ENCODE results near the gene P2RX2.
A peak's percentile ranks its signal among the peaks of the same experiment; 100 is the strongest.

Gene P2RX2

GRCh38 chr12:132606927-132607326 lies 11.6 kb upstream of the P2RX2 start:
- H3K36me3 ChIP-seq (ENCODE audit: control insufficient read depth in 1 of 2, insufficient read depth in 2 of 2, low read length in 2 of 2): no peaks in the 10 kb centered on the region
- H3K4me1 ChIP-seq (ENCODE audit: control insufficient read depth in 1 of 2, insufficient read depth in 2 of 2, low read length in 2 of 2): peaks cover 5 to 8% of the 10 kb centered on the region in 2 donors
- peaks cover 51 to 63% of the 10 kb centered on the region in 2 donors for H3K27me3 ChIP-seq (ENCODE audit: control insufficient read depth in 1 of 2, insufficient read depth in 2 of 2, low read length in 2 of 2)
- H3K9me3 ChIP-seq (ENCODE audit: control insufficient read depth in 1 of 2, low read length in 2 of 2): peaks cover 4 to 6% of the 10 kb centered on the region in 2 donors
- H3K9ac ChIP-seq (ENCODE audit: low read depth in 1 of 2, low read length in 2 of 2): no peak overlapping the region
- H3K4me3 ChIP-seq (ENCODE audit: low read depth in 1 of 2, low read length in 2 of 2): no peak overlapping the region
- no peak overlapping the region for H3K27ac ChIP-seq (ENCODE audit: low read depth, low read length)

GRCh38 chr12:132608231-132609171 lies 10.1 kb upstream of the P2RX2 start:
- H3K4me3 ChIP-seq (ENCODE audit: low read depth in 1 of 2, low read length in 2 of 2): no peak overlapping the region
- H3K4me1 ChIP-seq (ENCODE audit: control insufficient read depth in 1 of 2, insufficient read depth in 2 of 2, low read length in 2 of 2): peaks cover 5 to 8% of the 10 kb centered on the region in 2 donors
- no peaks in the 10 kb centered on the region for H3K36me3 ChIP-seq (ENCODE audit: control insufficient read depth in 1 of 2, insufficient read depth in 2 of 2, low read length in 2 of 2)
- H3K27ac ChIP-seq (ENCODE audit: low read depth, low read length): no peak overlapping the region
- H3K27me3 ChIP-seq (ENCODE audit: control insufficient read depth in 1 of 2, insufficient read depth in 2 of 2, low read length in 2 of 2): peaks cover 39 to 53% of the 10 kb centered on the region in 2 donors
- H3K9me3 ChIP-seq (ENCODE audit: control insufficient read depth in 1 of 2, low read length in 2 of 2): peaks cover 4 to 6% of the 10 kb centered on the region in 2 donors
- H3K9ac ChIP-seq (ENCODE audit: low read depth in 1 of 2, low read length in 2 of 2): no peak overlapping the region

- H3K27me3 ChIP-seq (ENCODE audit: control insufficient read depth in 1 of 2, insufficient read depth in 2 of 2, low read length in 2 of 2): peaks cover 23 to 36% of the 10 kb centered on the region in 2 donors
- no peak within 1 kb of the TSS for H3K9ac ChIP-seq (ENCODE audit: low read depth in 1 of 2, low read length in 2 of 2)
- H3K4me3 ChIP-seq (ENCODE audit: low read depth in 1 of 2, low read length in 2 of 2): peak within 1 kb of the TSS; percentile 29 to 40
- peaks cover 4 to 6% of the 10 kb centered on the region in 2 donors for H3K9me3 ChIP-seq (ENCODE audit: control insufficient read depth in 1 of 2, low read length in 2 of 2)
- H3K4me1 ChIP-seq (ENCODE audit: control insufficient read depth in 1 of 2, insufficient read depth in 2 of 2, low read length in 2 of 2): peaks cover 5 to 8% of the 10 kb centered on the region in 2 donors
- H3K36me3 ChIP-seq (ENCODE audit: control insufficient read depth in 1 of 2, insufficient read depth in 2 of 2, low read length in 2 of 2): no peaks in the 10 kb centered on the region
- no peak within 1 kb of the TSS for H3K27ac ChIP-seq (ENCODE audit: low read depth, low read length)
Observed at GRCh38 chr12:132610051-132610759, 8.4 kb upstream of the P2RX2 start, which contains the start of gene LRCOL1. TSS of gene LRCOL1 (minus strand) at chr12:132610582. CDS start at chr12:132606251, 4,331 bp downstream.

- no peak overlapping the region for H3K4me3 ChIP-seq (ENCODE audit: low read depth in 1 of 2, low read length in 2 of 2)
- no peak overlapping the region for H3K27ac ChIP-seq (ENCODE audit: low read depth, low read length)
- H3K9ac ChIP-seq (ENCODE audit: low read depth in 1 of 2, low read length in 2 of 2): no peak overlapping the region
- peaks cover 31 to 41% of the 10 kb centered on the region in 2 donors for H3K27me3 ChIP-seq (ENCODE audit: control insufficient read depth in 1 of 2, insufficient read depth in 2 of 2, low read length in 2 of 2)
- H3K4me1 ChIP-seq (ENCODE audit: control insufficient read depth in 1 of 2, insufficient read depth in 2 of 2, low read length in 2 of 2): peaks cover 5 to 8% of the 10 kb centered on the region in 2 donors
- peaks cover 4 to 11% of the 10 kb centered on the region in 2 donors for H3K9me3 ChIP-seq (ENCODE audit: control insufficient read depth in 1 of 2, low read length in 2 of 2)
- H3K36me3 ChIP-seq (ENCODE audit: control insufficient read depth in 1 of 2, insufficient read depth in 2 of 2, low read length in 2 of 2): no peaks in the 10 kb centered on the region
Observed at GRCh38 chr12:132610866-132611602, 7.5 kb upstream of the P2RX2 start.

- Histone ChIP-seq H3K4me1 (ENCODE audit: control insufficient read depth in 1 of 2, insufficient read depth in 2 of 2, low read length in 2 of 2) (peaks cover 5 to 8% of the 10 kb centered on the region in 2 donors), H3K27me3 (ENCODE audit: control insufficient read depth in 1 of 2, insufficient read depth in 2 of 2, low read length in 2 of 2) (peaks cover 35 to 42% of the 10 kb centered on the region in 2 donors), H3K27ac (ENCODE audit: low read depth, low read length) (no peak overlapping the region), H3K9ac (ENCODE audit: low read depth in 1 of 2, low read length in 2 of 2) (no peak overlapping the region), H3K9me3 (ENCODE audit: control insufficient read depth in 1 of 2, low read length in 2 of 2) (peaks cover 4 to 16% of the 10 kb centered on the region in 2 donors), H3K36me3 (ENCODE audit: control insufficient read depth in 1 of 2, insufficient read depth in 2 of 2, low read length in 2 of 2) (no peaks in the 10 kb centered on the region), H3K4me3 (ENCODE audit: low read depth in 1 of 2, low read length in 2 of 2) (no peak overlapping the region)
Observed at GRCh38 chr12:132611620-132612019, 7.0 kb upstream of the P2RX2 start.

GRCh38 chr12:132614029-132614428 lies 4.5 kb upstream of the P2RX2 start:
- no peaks in the 10 kb centered on the region for H3K36me3 ChIP-seq (ENCODE audit: control insufficient read depth in 1 of 2, insufficient read depth in 2 of 2, low read length in 2 of 2)
- no peak overlapping the region for H3K4me3 ChIP-seq (ENCODE audit: low read depth in 1 of 2, low read length in 2 of 2)
- H3K9ac ChIP-seq (ENCODE audit: low read depth in 1 of 2, low read length in 2 of 2): no peak overlapping the region
- H3K27ac ChIP-seq (ENCODE audit: low read depth, low read length): no peak overlapping the region
- H3K27me3 ChIP-seq (ENCODE audit: control insufficient read depth in 1 of 2, insufficient read depth in 2 of 2, low read length in 2 of 2): peaks cover 32 to 35% of the 10 kb centered on the region in 2 donors
- H3K4me1 ChIP-seq (ENCODE audit: control insufficient read depth in 1 of 2, insufficient read depth in 2 of 2, low read length in 2 of 2): peaks cover 0 to 8% of the 10 kb centered on the region in 2 donors
- H3K9me3 ChIP-seq (ENCODE audit: control insufficient read depth in 1 of 2, low read length in 2 of 2): peaks cover 15 to 27% of the 10 kb centered on the region in 2 donors

GRCh38 chr12:132614861-132615578 lies 3.6 kb upstream of the P2RX2 start:
- H3K27ac ChIP-seq (ENCODE audit: low read depth, low read length): no peak overlapping the region
- H3K36me3 ChIP-seq (ENCODE audit: control insufficient read depth in 1 of 2, insufficient read depth in 2 of 2, low read length in 2 of 2): no peaks in the 10 kb centered on the region
- peaks cover 27 to 28% of the 10 kb centered on the region in 2 donors for H3K27me3 ChIP-seq (ENCODE audit: control insufficient read depth in 1 of 2, insufficient read depth in 2 of 2, low read length in 2 of 2)
- H3K4me1 ChIP-seq (ENCODE audit: control insufficient read depth in 1 of 2, insufficient read depth in 2 of 2, low read length in 2 of 2): peaks cover 0 to 6% of the 10 kb centered on the region in 2 donors
- H3K9ac ChIP-seq (ENCODE audit: low read depth in 1 of 2, low read length in 2 of 2): no peak overlapping the region
- H3K9me3 ChIP-seq (ENCODE audit: control insufficient read depth in 1 of 2, low read length in 2 of 2): peaks cover 15 to 27% of the 10 kb centered on the region in 2 donors
- H3K4me3 ChIP-seq (ENCODE audit: low read depth in 1 of 2, low read length in 2 of 2): no peak overlapping the region

- peaks cover 15 to 27% of the 10 kb centered on the region in 2 donors for H3K9me3 ChIP-seq (ENCODE audit: control insufficient read depth in 1 of 2, low read length in 2 of 2)
- no peak overlapping the region for H3K27ac ChIP-seq (ENCODE audit: low read depth, low read length)
- H3K4me3 ChIP-seq (ENCODE audit: low read depth in 1 of 2, low read length in 2 of 2): no peak overlapping the region
- H3K4me1 ChIP-seq (ENCODE audit: control insufficient read depth in 1 of 2, insufficient read depth in 2 of 2, low read length in 2 of 2): no peaks in the 10 kb centered on the region
- no peak overlapping the region for H3K9ac ChIP-seq (ENCODE audit: low read depth in 1 of 2, low read length in 2 of 2)
- H3K27me3 ChIP-seq (ENCODE audit: control insufficient read depth in 1 of 2, insufficient read depth in 2 of 2, low read length in 2 of 2): peaks cover 27% of the 10 kb centered on the region in 2 donors
- no peaks in the 10 kb centered on the region for H3K36me3 ChIP-seq (ENCODE audit: control insufficient read depth in 1 of 2, insufficient read depth in 2 of 2, low read length in 2 of 2)
Observed at GRCh38 chr12:132615579-132616038, 3.0 kb upstream of the P2RX2 start.

GRCh38 chr12:132617135-132617701 lies 1.4 kb upstream of the P2RX2 start:
- peaks cover 25 to 28% of the 10 kb centered on the region in 2 donors for H3K27me3 ChIP-seq (ENCODE audit: control insufficient read depth in 1 of 2, insufficient read depth in 2 of 2, low read length in 2 of 2)
- peaks cover under 1% of the 10 kb centered on the region in 2 donors for H3K4me1 ChIP-seq (ENCODE audit: control insufficient read depth in 1 of 2, insufficient read depth in 2 of 2, low read length in 2 of 2)
- no peak overlapping the region for H3K9ac ChIP-seq (ENCODE audit: low read depth in 1 of 2, low read length in 2 of 2)
- no peak overlapping the region for H3K27ac ChIP-seq (ENCODE audit: low read depth, low read length)
- H3K9me3 ChIP-seq (ENCODE audit: control insufficient read depth in 1 of 2, low read length in 2 of 2): peaks cover 11 to 21% of the 10 kb centered on the region in 2 donors
- no peaks in the 10 kb centered on the region for H3K36me3 ChIP-seq (ENCODE audit: control insufficient read depth in 1 of 2, insufficient read depth in 2 of 2, low read length in 2 of 2)
- no peak overlapping the region for H3K4me3 ChIP-seq (ENCODE audit: low read depth in 1 of 2, low read length in 2 of 2)

All from duodenal mucosa (tissue), 2 donors.